CD4-positive, CD25-positive, alpha-beta regulatory T cell (primary cell): Measurements from ENCODE around the gene KLHL7. TPM values are rescaled to one million over a fixed set of nuclear protein-coding genes. Genes with fewer than 3 reads are reported as not detected.
"Not testable (repeated sequence)": the region's sequence is repeated elsewhere in the genome, so short reads cannot be mapped to it uniquely, and the experiment has no call there.

Experiments used
- ATAC-seq, 2 donors: fragments of 150-1000 bp; cut with Tn5 transposase; one replicate each; pipeline ENCODE4 v1.10.0; 2021; ENCODE audit warnings: low read depth in 2 of 2, moderate number of reproducible peaks in 2 of 2, moderate library complexity in 1 of 2
- DNase-seq, 3 donors: peaks; one replicate each; pipeline versions ENCODE4 v3.0.0 to v3.0.0-alpha.2; 2012 to 2022; ENCODE audit warnings: mixed read lengths in 1 of 3
- H3K27ac ChIP-seq: one replicate; pipeline ENCODE4 v1.7.0; 2013; ENCODE audit warnings: mild to moderate bottlenecking, low read length; ENCODE audit not compliant: insufficient read depth, poor library complexity, severe bottlenecking
- H3K27me3 ChIP-seq: one replicate; pipeline ENCODE4 v1.7.0; 2013; ENCODE audit warnings: low read length; ENCODE audit not compliant: control insufficient read depth, insufficient read depth
- H3K36me3 ChIP-seq: one replicate; pipeline ENCODE4 v1.7.0; 2013; ENCODE audit warnings: mild to moderate bottlenecking, low read length, moderate library complexity; ENCODE audit not compliant: control insufficient read depth, insufficient read depth
- H3K4me1 ChIP-seq: 2 replicates; pipeline ENCODE4 v1.7.0; 2013; ENCODE audit warnings: mild to moderate bottlenecking, low read length; ENCODE audit not compliant: insufficient read depth, control insufficient read depth, poor library complexity, severe bottlenecking
- H3K4me3 ChIP-seq: one replicate; pipeline ENCODE4 v1.7.0; 2013; ENCODE audit warnings: low read depth, mild to moderate bottlenecking, low read length, moderate library complexity
- H3K9me3 ChIP-seq, 2 experiments: 1 replicate in 1 of 2; 2 replicates in 1 of 2; pipeline ENCODE4 v1.7.0; 2013; ENCODE audit warnings: low read length in 2 of 2, mild to moderate bottlenecking in 1 of 2, moderate library complexity in 1 of 2; ENCODE audit not compliant: control insufficient read depth in 2 of 2
- H3K27ac Mint-ChIP-seq, 3 donors: one replicate each; pipeline ENCODE4 v1.8.0; 2020 to 2022; ENCODE audit warnings: mild to moderate bottlenecking in 3 of 3, mixed read lengths in 3 of 3, moderate library complexity in 2 of 3
- H3K27me3 Mint-ChIP-seq: one replicate; pipeline ENCODE4 v1.8.0; 2022; ENCODE audit warnings: mild to moderate bottlenecking, mixed read lengths
- H3K36me3 Mint-ChIP-seq: one replicate; pipeline ENCODE4 v1.8.0; 2020; ENCODE audit warnings: mixed read lengths
- H3K4me1 Mint-ChIP-seq, 4 donors: one replicate each; pipeline ENCODE4 v1.8.0; 2020 to 2022; ENCODE audit warnings: mixed read lengths in 4 of 4, mild to moderate bottlenecking in 1 of 4
- H3K4me3 Mint-ChIP-seq, 4 donors: one replicate each; pipeline ENCODE4 v1.8.0; 2020 to 2022; ENCODE audit warnings: mild to moderate bottlenecking in 4 of 4, mixed read lengths in 4 of 4, moderate library complexity in 3 of 4
- H3K9me3 Mint-ChIP-seq, 7 donors: one replicate each; pipeline ENCODE4 v1.8.0; 2020 to 2022; ENCODE audit warnings: mixed read lengths in 7 of 7, mild to moderate bottlenecking in 3 of 7, moderate library complexity in 2 of 7
- polyA plus RNA-seq, 4 donors: library from polyadenylated mRNA; unstranded; fragments of 300-500 nt; fragmentation: Illumina TruSeq; gene quantifications; one replicate each; pipeline ENCODE4 v1.2.3, GENCODE V29; 2021
- total RNA-seq: library from RNA; stranded (reverse); gene quantifications from one replicate; pipeline ENCODE4 v1.2.3, GENCODE V29; 2022

The KLHL7 gene
- total and polyA plus RNA-seq, 5 donors from 2014 or later: 19.7 to 32.4 (median 25.9) TPM

DNA sequence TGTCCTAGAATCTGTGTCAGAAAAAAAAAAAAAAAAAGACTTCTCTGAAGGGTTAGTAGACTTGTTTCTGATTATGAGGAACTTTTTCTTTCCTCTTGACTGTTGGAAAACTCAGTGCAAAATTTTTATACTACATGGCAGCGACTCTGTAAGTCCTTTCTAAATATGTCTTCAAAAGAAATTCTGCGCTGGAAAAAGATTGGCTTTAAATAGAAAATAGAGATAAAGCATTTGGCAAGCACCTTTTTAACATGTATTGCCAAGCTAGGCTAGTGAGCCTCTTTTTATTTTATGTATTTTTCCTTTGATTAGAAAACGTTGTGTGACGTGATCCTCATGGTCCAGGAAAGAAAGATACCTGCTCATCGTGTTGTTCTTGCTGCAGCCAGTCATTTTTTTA lies 17.9 kb downstream of the KLHL7 start:
- Histone ChIP-seq H3K4me3 (no peak overlapping the region), H3K4me1 (no peaks in the 10 kb centered on the region), H3K27me3 (no peaks in the 10 kb centered on the region), H3K27ac (no peak overlapping the region), H3K9me3 (no peaks in the 10 kb centered on the region), H3K36me3 (peaks cover 28% of the 10 kb centered on the region)
- no peak overlapping the region for H3K4me3 Mint-ChIP-seq
- peaks cover 0 to 12% (median 7%) of the 10 kb centered on the region in 4 donors for H3K4me1 Mint-ChIP-seq
- no peak overlapping the region for H3K27ac Mint-ChIP-seq
- peaks cover 26% of the 10 kb centered on the region for H3K36me3 Mint-ChIP-seq
- ATAC-seq (no peak), DNase-seq (no peak)
- no peaks in the 10 kb centered on the region for H3K27me3 Mint-ChIP-seq
- H3K9me3 Mint-ChIP-seq: no peaks in the 10 kb centered on the region

DNA sequence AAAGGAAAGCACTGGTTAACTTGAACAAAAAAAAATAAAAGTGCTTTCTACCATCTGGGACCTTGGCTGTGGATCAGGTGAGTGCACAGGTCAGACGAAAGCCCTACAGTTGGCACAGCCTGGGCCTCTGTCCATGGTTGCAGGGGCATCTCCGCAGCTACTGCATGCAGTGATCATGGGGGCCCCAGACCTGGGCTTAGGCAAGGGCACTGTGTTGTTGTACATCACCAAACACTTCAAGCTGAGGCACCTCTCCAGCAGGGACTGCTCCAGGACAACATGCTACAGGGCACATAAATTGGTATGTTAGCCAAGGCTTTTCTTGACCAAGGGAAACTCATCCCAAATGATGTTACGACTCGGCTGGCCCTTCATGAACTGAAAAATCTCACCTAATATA lies 23.5 kb downstream of the KLHL7 start:
- H3K27me3 ChIP-seq: no peaks in the 10 kb centered on the region
- Mint-ChIP-seq H3K27ac (no peak overlapping the region), H3K9me3 (peaks cover 0 to 4% (median 0%) of the 10 kb centered on the region in 7 donors), H3K4me3 (no peak overlapping the region), H3K4me1 (no peaks in the 10 kb centered on the region), H3K36me3 (peaks cover 32% of the 10 kb centered on the region), H3K27me3 (no peaks in the 10 kb centered on the region)
- DNase-seq (no peak), ATAC-seq (no peak)
- H3K9me3 ChIP-seq: no peaks in the 10 kb centered on the region
- no peak overlapping the region for H3K27ac ChIP-seq
- no peak overlapping the region for H3K4me3 ChIP-seq
- peaks cover 38% of the 10 kb centered on the region for H3K36me3 ChIP-seq
- no peaks in the 10 kb centered on the region for H3K4me1 ChIP-seq

DNA sequence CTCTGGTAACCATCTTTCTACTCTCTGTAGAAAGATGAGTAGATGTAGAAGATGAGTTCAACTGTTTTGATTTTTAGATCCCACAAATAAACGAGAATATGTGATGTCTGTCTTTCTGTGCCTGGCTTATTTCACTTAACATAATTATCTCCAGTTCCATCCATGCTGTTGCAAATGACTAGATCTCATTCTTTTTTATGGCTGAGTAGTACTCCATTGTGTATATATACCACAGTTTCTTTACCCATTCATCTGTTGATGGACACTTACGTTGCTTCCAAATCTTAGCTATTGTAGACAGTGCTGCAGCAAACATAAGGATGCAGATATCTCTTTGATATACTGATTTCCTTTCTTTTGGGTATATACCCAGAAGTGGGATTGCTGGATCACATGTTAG lies 26.2 kb downstream of the KLHL7 start:
- not testable (repeated sequence) for H3K4me3 Mint-ChIP-seq, H3K9me3 Mint-ChIP-seq, H3K27me3 Mint-ChIP-seq, ATAC-seq, H3K27ac ChIP-seq, H3K27me3 ChIP-seq, H3K4me3 ChIP-seq, H3K9me3 ChIP-seq, H3K4me1 ChIP-seq, H3K27ac Mint-ChIP-seq, DNase-seq, H3K4me1 Mint-ChIP-seq
- peaks cover 21% of the 10 kb centered on the region for H3K36me3 ChIP-seq
- peaks cover 27% of the 10 kb centered on the region for H3K36me3 Mint-ChIP-seq

DNA sequence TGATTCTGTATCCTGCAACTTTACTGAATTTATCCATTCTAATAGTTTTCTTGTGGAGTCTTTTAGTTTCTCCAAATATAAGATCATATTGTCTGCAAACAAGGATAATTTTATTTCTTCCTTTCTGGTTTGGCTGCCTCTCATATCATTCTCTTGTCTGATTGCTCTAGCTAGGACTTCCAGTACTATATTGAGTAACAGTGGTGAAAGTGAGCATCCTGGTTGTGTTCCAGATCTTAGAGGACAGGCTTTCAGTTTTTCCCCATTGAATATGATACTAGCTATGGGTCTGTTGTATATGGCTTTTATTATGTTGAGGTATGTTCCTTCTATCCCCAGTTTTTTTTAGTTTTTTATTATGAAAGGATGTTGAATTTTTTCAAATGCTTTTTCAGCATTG lies 28.2 kb downstream of the KLHL7 start:
- Histone ChIP-seq H3K27ac (no peak overlapping the region), H3K27me3 (no peaks in the 10 kb centered on the region), H3K36me3 (peaks cover 7% of the 10 kb centered on the region), H3K4me3 (no peak overlapping the region), H3K9me3 (no peaks in the 10 kb centered on the region), H3K4me1 (no peaks in the 10 kb centered on the region)
- no peak overlapping the region for H3K4me3 Mint-ChIP-seq
- H3K4me1 Mint-ChIP-seq: no peaks in the 10 kb centered on the region
- ATAC-seq: no peak
- no peak for DNase-seq
- H3K36me3 Mint-ChIP-seq: peaks cover 19% of the 10 kb centered on the region
- H3K27me3 Mint-ChIP-seq: no peaks in the 10 kb centered on the region
- H3K9me3 Mint-ChIP-seq: peaks cover 0 to 4% (median 0%) of the 10 kb centered on the region in 7 donors
- H3K27ac Mint-ChIP-seq: no peak overlapping the region

DNA sequence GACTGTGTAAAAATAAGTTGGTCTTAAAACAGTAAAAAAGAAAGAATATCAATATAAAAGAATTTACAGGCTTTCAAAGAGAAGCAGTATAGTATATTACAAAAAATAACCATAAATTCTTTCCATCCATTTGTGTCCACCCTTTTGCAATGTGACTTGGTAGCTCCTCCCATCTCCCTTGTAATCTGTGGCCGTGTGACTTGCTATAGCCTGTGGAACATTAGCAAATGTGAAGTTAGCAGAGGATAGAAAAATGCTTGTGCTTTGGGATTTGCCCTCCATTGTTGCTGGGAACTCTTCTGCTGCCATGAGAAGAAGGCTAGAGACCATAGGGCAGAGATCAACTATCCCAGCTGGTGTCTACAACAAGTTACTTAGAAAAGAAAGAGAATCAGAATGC lies 30.2 kb downstream of the KLHL7 start:
- Mint-ChIP-seq H3K4me1 (no peaks in the 10 kb centered on the region), H3K4me3 (no peak overlapping the region), H3K27me3 (no peaks in the 10 kb centered on the region), H3K9me3 (peaks cover 0 to 4% (median 0%) of the 10 kb centered on the region in 7 donors), H3K36me3 (peaks cover 17% of the 10 kb centered on the region), H3K27ac (no peak overlapping the region)
- Histone ChIP-seq H3K9me3 (no peaks in the 10 kb centered on the region), H3K36me3 (no peaks in the 10 kb centered on the region), H3K4me3 (no peak overlapping the region), H3K27ac (no peak overlapping the region), H3K4me1 (no peaks in the 10 kb centered on the region), H3K27me3 (no peaks in the 10 kb centered on the region)
- no peak for DNase-seq
- ATAC-seq: no peak

DNA sequence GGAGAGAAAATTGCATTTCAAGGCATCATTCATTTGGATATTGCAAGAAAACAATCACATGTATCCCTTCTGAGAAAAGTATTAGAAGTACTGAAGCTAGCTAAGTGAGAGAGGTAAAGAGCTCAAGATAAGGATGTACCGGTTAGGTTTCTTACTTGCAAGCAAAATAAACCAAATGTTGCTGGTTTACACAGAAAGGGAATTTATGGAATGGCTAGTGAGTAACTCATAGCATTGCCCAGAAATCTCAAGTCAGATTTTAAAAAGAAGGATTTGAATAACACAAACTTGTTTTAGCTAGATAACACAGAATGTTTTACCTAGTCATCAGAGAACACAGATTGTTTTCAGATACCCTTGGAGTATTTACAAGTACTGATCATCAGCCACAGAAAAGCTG lies 30.6 kb downstream of the KLHL7 start:
- no peaks in the 10 kb centered on the region for H3K27me3 Mint-ChIP-seq
- Histone ChIP-seq H3K27ac (no peak overlapping the region), H3K9me3 (no peaks in the 10 kb centered on the region), H3K4me1 (no peaks in the 10 kb centered on the region), H3K4me3 (no peak overlapping the region), H3K27me3 (no peaks in the 10 kb centered on the region), H3K36me3 (peaks cover 1% of the 10 kb centered on the region)
- H3K4me1 Mint-ChIP-seq: no peaks in the 10 kb centered on the region
- no peak overlapping the region for H3K4me3 Mint-ChIP-seq
- H3K36me3 Mint-ChIP-seq: peaks cover 19% of the 10 kb centered on the region
- no peak for DNase-seq
- H3K9me3 Mint-ChIP-seq: peaks cover 0 to 4% (median 0%) of the 10 kb centered on the region in 7 donors
- no peak overlapping the region for H3K27ac Mint-ChIP-seq
- ATAC-seq: no peak

DNA sequence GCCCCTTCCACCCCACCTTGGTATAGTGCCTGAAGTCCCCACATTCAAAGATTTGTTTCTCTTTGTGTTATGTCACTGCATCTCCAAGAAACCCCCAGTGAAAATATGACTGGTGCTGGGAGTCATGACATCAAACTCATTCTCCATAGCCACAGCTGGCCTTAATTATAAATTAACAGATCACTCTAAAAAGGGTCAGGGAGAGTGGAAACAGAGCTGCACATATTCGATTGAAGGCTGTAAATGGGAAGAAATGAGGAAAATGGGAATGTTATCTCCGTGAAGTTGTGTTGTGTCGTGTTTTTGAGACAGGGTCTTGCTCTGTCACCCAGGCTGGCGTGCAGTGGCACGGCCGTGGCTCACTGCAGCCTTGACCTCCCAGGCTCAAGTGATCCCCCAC lies 52.1 kb downstream of the KLHL7 start:
- DNase-seq: no peak
- H3K9me3 ChIP-seq: no peaks in the 10 kb centered on the region
- H3K27ac Mint-ChIP-seq: no peak overlapping the region
- H3K4me1 ChIP-seq: no peaks in the 10 kb centered on the region
- H3K27ac ChIP-seq: no peak overlapping the region
- H3K4me3 Mint-ChIP-seq: no peak overlapping the region
- no peak for ATAC-seq
- no peaks in the 10 kb centered on the region for H3K9me3 Mint-ChIP-seq
- no peaks in the 10 kb centered on the region for H3K27me3 ChIP-seq
- H3K27me3 Mint-ChIP-seq: no peaks in the 10 kb centered on the region
- peaks cover 21% of the 10 kb centered on the region for H3K36me3 ChIP-seq
- peaks cover 0 to 5% (median 0%) of the 10 kb centered on the region in 4 donors for H3K4me1 Mint-ChIP-seq
- peaks cover 46% of the 10 kb centered on the region for H3K36me3 Mint-ChIP-seq
- H3K4me3 ChIP-seq: no peak overlapping the region

DNA sequence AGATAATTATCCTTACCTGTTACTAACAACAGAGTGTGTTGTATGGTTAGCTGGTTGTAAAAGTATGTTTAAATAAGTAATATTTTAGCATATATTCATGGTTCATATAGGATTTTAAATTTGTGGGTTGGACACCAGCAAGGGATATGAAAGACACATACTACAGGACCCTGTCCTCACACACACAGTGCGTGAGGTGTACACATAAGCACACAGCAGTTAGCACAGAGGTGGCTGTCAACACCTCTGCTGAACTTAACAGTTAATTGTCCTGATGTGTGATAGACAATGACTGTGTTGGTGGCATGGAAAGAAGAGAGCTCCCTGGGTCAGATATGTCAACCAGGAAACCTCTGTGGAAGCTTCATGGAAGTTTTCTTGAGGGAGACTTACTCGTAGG lies 53.0 kb downstream of the KLHL7 start:
- Histone ChIP-seq H3K4me1 (no peaks in the 10 kb centered on the region), H3K4me3 (no peak overlapping the region), H3K9me3 (no peaks in the 10 kb centered on the region), H3K36me3 (peaks cover 14% of the 10 kb centered on the region), H3K27ac (no peak overlapping the region), H3K27me3 (no peaks in the 10 kb centered on the region)
- no peaks in the 10 kb centered on the region for H3K27me3 Mint-ChIP-seq
- H3K36me3 Mint-ChIP-seq: peaks cover 37% of the 10 kb centered on the region
- H3K9me3 Mint-ChIP-seq: no peaks in the 10 kb centered on the region
- H3K4me1 Mint-ChIP-seq: peaks cover 0 to 5% (median 0%) of the 10 kb centered on the region in 4 donors
- H3K4me3 Mint-ChIP-seq: no peak overlapping the region
- no peak for DNase-seq
- ATAC-seq: no peak
- H3K27ac Mint-ChIP-seq: no peak overlapping the region
